Activated T-helper 2 cell treated with anti-CD3 and anti-CD28 coated beads, Interferon-gamma antibody, Interleukin-2, Interleukin-4, amounts not matched to agents 10 μg/mL and 5 μg/mL and 100 μg/mL, durations not matched to agents 14 hours and 24 hours and 36 hours (primary cell): ENCODE data around the gene HSFX4. TPM values are rescaled to one million over a fixed set of nuclear protein-coding genes. Genes with fewer than 3 reads are reported as not detected.

Source experiments
- total RNA-seq: library from RNA; stranded (reverse); gene quantifications from 2 replicates; pipeline ENCODE4 v1.2.3, GENCODE V29; 2022

The HSFX4 gene
- total RNA-seq, 1 donor from 2014 or later, result not detected

Other genes starting within 250 kb of the HSFX4 start
- gene MAGEA11, start 217.5 kb upstream of the HSFX4 start, total RNA-seq, result not detected in 2 replicates
- gene HSFX1, start 155.5 kb upstream of the HSFX4 start, total RNA-seq, result 0.57 and 1.2 TPM in 2 replicates
- gene MAGEA9, start 147.6 kb upstream of the HSFX4 start, total RNA-seq, result not detected in 2 replicates
- gene MAGEA8, start 48.4 kb upstream of the HSFX4 start, total RNA-seq, result not detected in 2 replicates
- 45.1 and 45.2 TPM in 2 replicates for gene EOLA2, start 8.9 kb downstream of the HSFX4 start, total RNA-seq